SK-N-MC (cell line): ENCODE data around the gene WDR31.

Source experiments
- EZH2 ChIP-seq: fragments of 200-600 bp; sonication (generic); IDR thresholded peaks from one replicate; pipeline ENCODE4 v1.6.1; 2017; ENCODE audit warnings: antibody characterized with exemption
- FOXP2 ChIP-seq: optimal IDR thresholded peaks from 2 replicates; pipeline ENCODE3; 2011; ENCODE audit warnings: mild to moderate bottlenecking, moderate library complexity; ENCODE audit not compliant: insufficient read depth; ENCODE audit errors: extremely low read length, control extremely low read depth
- POLR2AphosphoS5 ChIP-seq: IDR thresholded peaks from 2 replicates; pipeline ENCODE4 v1.6.1; 2012; ENCODE audit warnings: mild to moderate bottlenecking, low read depth, low read length, borderline replicate concordance

GRCh38 chr9:113345671-113346070 is 5.6 kb upstream of the WDR31 start:
- TF ChIP-seq POLR2AphosphoS5 (no peak), EZH2 (no peak), FOXP2 (no peak)
